SJSA1 (cell line): ENCODE measurements around the gene GIPC3. TPM values are rescaled to one million over a fixed set of nuclear protein-coding genes. Genes with fewer than 3 reads are reported as not detected.

Source experiments
- DNase-seq, 2 experiments: peaks; one replicate each; pipeline ENCODE4 v3.0.0-alpha.2; 2015 to 2020; ENCODE audit warnings: low spot score in 2 of 2, low read depth in 1 of 2
- H3K27ac ChIP-seq: fragments of 250-450 bp; sonication (Bioruptor Pico); 2 replicates; pipeline ENCODE4 v1.5.1; 2020; ENCODE audit warnings: mild to moderate bottlenecking, moderate library complexity
- H3K27me3 ChIP-seq: fragments of 250-450 bp; sonication (Bioruptor Pico); replicated peaks from 2 replicates; pipeline ENCODE4 v1.5.1; 2020; ENCODE audit warnings: mild to moderate bottlenecking, moderate library complexity
- H3K36me3 ChIP-seq: fragments of 250-450 bp; sonication (Bioruptor Pico); 2 replicates; pipeline ENCODE4 v1.5.1; 2020; ENCODE audit warnings: mild to moderate bottlenecking
- H3K4me1 ChIP-seq: fragments of 250-450 bp; sonication (Bioruptor Pico); replicated peaks from 2 replicates; pipeline ENCODE4 v1.6.1; 2021; ENCODE audit warnings: mild to moderate bottlenecking
- H3K4me3 ChIP-seq: fragments of 250-450 bp; sonication (Bioruptor Pico); 2 replicates; pipeline ENCODE4 v1.5.1; 2020; ENCODE audit warnings: mild to moderate bottlenecking
- H3K9me3 ChIP-seq: fragments of 250-450 bp; sonication (Bioruptor Pico); replicated peaks from 2 replicates; pipeline ENCODE4 v1.5.1; 2020; ENCODE audit warnings: mild to moderate bottlenecking
- total RNA-seq: library from RNA; depleted of rRNA; stranded (reverse); fragments of >200 nt; shearing (Covaris generic); gene quantifications from 2 replicates; pipeline ENCODE4 v1.2.3, GENCODE V29; 2014; rRNA removed

Gene GIPC3
- total RNA-seq, result 9.2 and 13.1 TPM in 2 replicates

- Histone ChIP-seq H3K4me1 (peaks cover 35% of the 10 kb centered on the region), H3K27me3 (no peaks in the 10 kb centered on the region), H3K36me3 (peaks cover 9% of the 10 kb centered on the region; the same call in 1 of the 2 replicates), H3K9me3 (peaks cover 2% of the 10 kb centered on the region; the same call in 1 of the 2 replicates), H3K27ac (peak within 1 kb of the TSS; percentile 71), H3K4me3 (peak within 1 kb of the TSS; percentile 57)
- peak; percentile 42 to 54 for DNase-seq
These were observed at the start of gene GIPC3 for GRCh38 chr19:3585301-3586126. GIPC3 (plus strand) TSS chr19:3585478; CDS start chr19:3585598, 120 bp downstream.

GRCh38 chr19:3535563-3535965 lies 49.7 kb upstream of the GIPC3 start:
- Histone ChIP-seq H3K27me3 (no peaks in the 10 kb centered on the region), H3K9me3 (no peaks in the 10 kb centered on the region), H3K27ac (no peak overlapping the region), H3K36me3 (peaks cover 84% of the 10 kb centered on the region), H3K4me1 (peaks cover 17% of the 10 kb centered on the region), H3K4me3 (no peak overlapping the region)
- no peak for DNase-seq

- no peak for DNase-seq
- Histone ChIP-seq H3K27me3 (no peaks in the 10 kb centered on the region), H3K27ac (no peak overlapping the region), H3K4me1 (peaks cover 17% of the 10 kb centered on the region), H3K36me3 (peaks cover 80% of the 10 kb centered on the region), H3K4me3 (no peak overlapping the region), H3K9me3 (no peaks in the 10 kb centered on the region)
These were observed 49.3 kb upstream of the GIPC3 start for GRCh38 chr19:3535981-3536380.

GRCh38 chr19:3536429-3537100 lies 48.7 kb upstream of the GIPC3 start:
- H3K36me3 ChIP-seq, result peaks cover 74% of the 10 kb centered on the region
- DNase-seq, result no peak
- no peaks in the 10 kb centered on the region for H3K27me3 ChIP-seq
- no peaks in the 10 kb centered on the region for H3K9me3 ChIP-seq
- no peak overlapping the region for H3K27ac ChIP-seq
- no peak overlapping the region for H3K4me3 ChIP-seq
- H3K4me1 ChIP-seq, result peaks cover 17% of the 10 kb centered on the region

- H3K27ac ChIP-seq, result no peak overlapping the region
- no peaks in the 10 kb centered on the region for H3K27me3 ChIP-seq
- no peaks in the 10 kb centered on the region for H3K9me3 ChIP-seq
- no peak overlapping the region for H3K4me3 ChIP-seq
- peaks cover 69% of the 10 kb centered on the region for H3K36me3 ChIP-seq
- peaks cover 17% of the 10 kb centered on the region for H3K4me1 ChIP-seq
- DNase-seq, result no peak
These were observed 48.2 kb upstream of the GIPC3 start for GRCh38 chr19:3537101-3537437.

GRCh38 chr19:3537438-3538240 lies 47.6 kb upstream of the GIPC3 start:
- H3K4me1 ChIP-seq, result peaks cover 17% of the 10 kb centered on the region
- DNase-seq, result no peak
- no peak overlapping the region for H3K4me3 ChIP-seq
- H3K9me3 ChIP-seq, result no peaks in the 10 kb centered on the region
- H3K27ac ChIP-seq, result no peak overlapping the region
- no peaks in the 10 kb centered on the region for H3K27me3 ChIP-seq
- H3K36me3 ChIP-seq, result peaks cover 67% of the 10 kb centered on the region

- Histone ChIP-seq H3K27me3 (no peaks in the 10 kb centered on the region), H3K4me3 (no peak overlapping the region), H3K27ac (no peak overlapping the region), H3K9me3 (no peaks in the 10 kb centered on the region), H3K36me3 (peaks cover 66% of the 10 kb centered on the region), H3K4me1 (peaks cover 17% of the 10 kb centered on the region)
- no peak for DNase-seq
These were observed 46.9 kb upstream of the GIPC3 start for GRCh38 chr19:3538258-3538929.

GRCh38 chr19:3538965-3539755 lies 46.1 kb upstream of the GIPC3 start, which contains the start of gene TEKTIP1:
TEKTIP1 (plus strand) TSS chr19:3539174; CDS start chr19:3539178, 4 bp downstream.
- Histone ChIP-seq H3K27ac (no peak within 1 kb of the TSS), H3K9me3 (no peaks in the 10 kb centered on the region), H3K4me3 (no peak within 1 kb of the TSS), H3K36me3 (peaks cover 67% of the 10 kb centered on the region), H3K4me1 (peaks cover 17% of the 10 kb centered on the region), H3K27me3 (no peaks in the 10 kb centered on the region)
- DNase-seq, result peak; percentile 48 to 76

- Histone ChIP-seq H3K4me3 (no peak overlapping the region), H3K4me1 (peaks cover 17% of the 10 kb centered on the region), H3K27ac (no peak overlapping the region), H3K36me3 (peaks cover 67% of the 10 kb centered on the region), H3K9me3 (no peaks in the 10 kb centered on the region), H3K27me3 (no peaks in the 10 kb centered on the region)
- DNase-seq, result no peak
These were observed 45.5 kb upstream of the GIPC3 start for GRCh38 chr19:3539756-3540118.

- H3K36me3 ChIP-seq, result peaks cover 72% of the 10 kb centered on the region
- peak in 1 of 2 experiments; percentile 46 for DNase-seq
- no peaks in the 10 kb centered on the region for H3K9me3 ChIP-seq
- no peak overlapping the region for H3K27ac ChIP-seq
- H3K4me3 ChIP-seq, result no peak overlapping the region
- peaks cover 13% of the 10 kb centered on the region for H3K4me1 ChIP-seq
- H3K27me3 ChIP-seq, result no peaks in the 10 kb centered on the region
These were observed 41.9 kb upstream of the GIPC3 start for GRCh38 chr19:3543150-3544057.

GRCh38 chr19:3544058-3544376 lies 41.3 kb upstream of the GIPC3 start:
- no peak for DNase-seq
- H3K4me1 ChIP-seq, result peaks cover 7% of the 10 kb centered on the region
- peaks cover 73% of the 10 kb centered on the region for H3K36me3 ChIP-seq
- no peak overlapping the region for H3K4me3 ChIP-seq
- no peak overlapping the region for H3K27ac ChIP-seq
- no peaks in the 10 kb centered on the region for H3K27me3 ChIP-seq
- no peaks in the 10 kb centered on the region for H3K9me3 ChIP-seq
